Glomerular visceral epithelial cell (primary cell): ENCODE measurements around the gene AURKA.
A peak's percentile ranks its signal among the peaks of the same experiment; 100 is the strongest.
"Not testable (repeated sequence)": the region's sequence is repeated elsewhere in the genome, so short reads cannot be mapped to it uniquely, and the experiment has no call there.

Experiments used
- DNase-seq: peaks from one replicate; pipeline ENCODE4 v3.0.0-alpha.2; 2016; ENCODE audit errors: extremely low spot score

The AURKA gene

GRCh38 chr20:56422076-56422823 lies 30.2 kb upstream of the AURKA start:
- peak; percentile 82 for DNase-seq

GRCh38 chr20:56420940-56421688 lies 29.1 kb upstream of the AURKA start:
- peak; percentile 11 for DNase-seq

GRCh38 chr20:56420028-56420427 lies 28.0 kb upstream of the AURKA start:
- no peak for DNase-seq

GRCh38 chr20:56418385-56418861 lies 26.4 kb upstream of the AURKA start:
- no peak for DNase-seq

GRCh38 chr20:56417911-56418310 lies 25.9 kb upstream of the AURKA start:
- peak; percentile 18 for DNase-seq

GRCh38 chr20:56417402-56417801 lies 25.4 kb upstream of the AURKA start:
- DNase-seq = no peak

- no peak for DNase-seq
These were observed 23.1 kb upstream of the AURKA start for GRCh38 chr20:56414842-56415765.

- no peak for DNase-seq
These were observed 20.9 kb upstream of the AURKA start for GRCh38 chr20:56412949-56413348.

GRCh38 chr20:56412473-56412790 lies 20.4 kb upstream of the AURKA start:
- DNase-seq = no peak

- peak; percentile 62 for DNase-seq
These were observed 19.9 kb upstream of the AURKA start, which contains the start of gene CASS4 for GRCh38 chr20:56411759-56412472. Gene CASS4 (plus strand): TSS chr20:56412260. CDS start chr20:56412459, 199 bp downstream.

GRCh38 chr20:56411287-56411686 lies 19.3 kb upstream of the AURKA start:
- DNase-seq = not testable (repeated sequence)

- no peak for DNase-seq
These were observed 17.9 kb upstream of the AURKA start for GRCh38 chr20:56409956-56410355.

- DNase-seq = no peak
These were observed 17.5 kb upstream of the AURKA start for GRCh38 chr20:56409521-56409920.

GRCh38 chr20:56406910-56407309 lies 14.9 kb upstream of the AURKA start:
- DNase-seq = no peak

GRCh38 chr20:56405356-56405755 lies 13.3 kb upstream of the AURKA start:
- not testable (repeated sequence) for DNase-seq

GRCh38 chr20:56403465-56403864 lies 11.4 kb upstream of the AURKA start:
- DNase-seq = no peak

- DNase-seq = peak; percentile 71
These were observed 8.1 kb upstream of the AURKA start for GRCh38 chr20:56400001-56400640.

GRCh38 chr20:56395166-56395565 lies 3.2 kb upstream of the AURKA start:
- DNase-seq = no peak

GRCh38 chr20:56393653-56394052 lies 1.6 kb upstream of the AURKA start:
- no peak for DNase-seq

GRCh38 chr20:56392881-56393482 lies 967 bp upstream of the AURKA start:
- peak; percentile 15 for DNase-seq
